MCF 10A (cell line): Measurements from ENCODE around the gene PLEKHG1. TPM values are rescaled to one million over a fixed set of nuclear protein-coding genes. Genes with fewer than 3 reads are reported as not detected.

Experiments
- BruUV-seq: library from RNA; stranded (reverse); fragments of 400-500 nt; replicated peaks from 2 replicates; lab custom pipeline; 2021; lab: Mats Ljungman, UMichigan
- CTCF ChIA-PET: fragments of 300-600 bp; sonication (Branson Sonifier 250); formaldehyde crosslinking; extraction: SDS; loops from one replicate; lab custom pipeline; 2021; ENCODE audit warnings: antibody characterized with exemption, inconsistent platforms; lab: Yijun Ruan, JAX
- POLR2A ChIA-PET: fragments of 300-600, 350-650 bp; sonication (Branson Sonifier 250); formaldehyde crosslinking; extraction: SDS; loops from one replicate; lab custom pipeline; 2020; ENCODE audit warnings: antibody characterized with exemption, inconsistent platforms; lab: Yijun Ruan, JAX
- DNase-seq: peaks from one replicate; pipeline ENCODE4 v3.0.0-alpha.2; 2018; ENCODE audit not compliant: unreplicated experiment
- H3K27ac Mint-ChIP-seq: one replicate; pipeline ENCODE4 v1.8.0; 2022; ENCODE audit warnings: mild to moderate bottlenecking, low read depth, mixed read lengths; ENCODE audit not compliant: unreplicated experiment
- H3K27me3 Mint-ChIP-seq: one replicate; pipeline ENCODE4 v1.8.0; 2022; ENCODE audit warnings: mixed read lengths; ENCODE audit not compliant: insufficient read depth, unreplicated experiment
- H3K36me3 Mint-ChIP-seq: one replicate; pipeline ENCODE4 v1.8.0; 2022; ENCODE audit warnings: mild to moderate bottlenecking, moderate library complexity, mixed read lengths; ENCODE audit not compliant: insufficient read depth, unreplicated experiment
- H3K4me1 Mint-ChIP-seq: one replicate; pipeline ENCODE4 v1.8.0; 2022; ENCODE audit warnings: mixed read lengths; ENCODE audit not compliant: insufficient read depth, unreplicated experiment
- H3K4me3 Mint-ChIP-seq: one replicate; pipeline ENCODE4 v1.8.0; 2022; ENCODE audit warnings: mild to moderate bottlenecking, moderate library complexity, mixed read lengths; ENCODE audit not compliant: unreplicated experiment
- H3K9me3 Mint-ChIP-seq: one replicate; pipeline ENCODE4 v1.8.0; 2022; ENCODE audit warnings: mixed read lengths; ENCODE audit not compliant: unreplicated experiment
- CTCF ChIP-seq: fragments of 200-600 bp; IDR thresholded peaks from one replicate; pipeline ENCODE4 v1.8.0; 2022; ENCODE audit warnings: antibody characterized with exemption, mild to moderate bottlenecking; ENCODE audit not compliant: unreplicated experiment
- intact Hi-C: fragments of 100-400 bp; cut with micrococcal nuclease; formaldehyde crosslinking; loops from 2 replicates; pipeline ENCODE4 v1.14.1; 2022
- total RNA-seq: library from RNA; stranded (reverse); gene quantifications from 2 replicates; pipeline ENCODE4 v1.2.3, GENCODE V29; 2022

PLEKHG1 gene
- total RNA-seq, 1 experiment from 2014 or later, result 11.6 TPM

- Mint-ChIP-seq H3K27ac (no peak overlapping the region), H3K9me3 (no peaks in the 10 kb centered on the region), H3K27me3 (no peaks in the 10 kb centered on the region), H3K36me3 (no peaks in the 10 kb centered on the region), H3K4me3 (no peak overlapping the region), H3K4me1 (no peaks in the 10 kb centered on the region)
- POLR2A ChIA-PET, result interaction anchor here (1.0 kb wide), 1 partner anchor 15 kb away, joined by 3 read pairs; no protein-coding TSS in a partner anchor
- DNase-seq, result no peak
- TF ChIP-seq CTCF, result no peak
- no TSS peak for BruUV-seq
- CTCF ChIA-PET, result interaction anchor here (0.6 to 3.3 kb wide), 4 partner anchors 13 to 485 kb away, joined by 3 to 14 read pairs (median 7); no protein-coding TSS in a partner anchor
- intact Hi-C loops, result no loop called here
These were observed 3.5 kb downstream of the PLEKHG1 start for GRCh38 chr6:150603176-150603575.

- Mint-ChIP-seq H3K9me3 (no peaks in the 10 kb centered on the region), H3K4me3 (no peak overlapping the region), H3K36me3 (no peaks in the 10 kb centered on the region), H3K27ac (no peak overlapping the region), H3K4me1 (no peaks in the 10 kb centered on the region), H3K27me3 (no peaks in the 10 kb centered on the region)
- DNase-seq, result no peak
- ChIA-PET CTCF (interaction anchor here (0.7 to 2.8 kb wide), 2 partner anchors 28 to 186 kb away, joined by 3 to 14 read pairs; no protein-coding TSS in a partner anchor), POLR2A (no interaction called here)
- no TSS peak for BruUV-seq
- intact Hi-C loops, result no loop called here
- no peak for TF ChIP-seq CTCF
These were observed 4.8 kb downstream of the PLEKHG1 start for GRCh38 chr6:150604467-150604866.

GRCh38 chr6:150605333-150605732 lies 5.6 kb downstream of the PLEKHG1 start:
- Mint-ChIP-seq H3K27me3 (no peaks in the 10 kb centered on the region), H3K4me3 (no peak overlapping the region), H3K36me3 (no peaks in the 10 kb centered on the region), H3K9me3 (no peaks in the 10 kb centered on the region), H3K27ac (no peak overlapping the region), H3K4me1 (no peaks in the 10 kb centered on the region)
- POLR2A ChIA-PET, result interaction anchor here (0.9 kb wide), 1 partner anchor 70 kb away, joined by 3 read pairs; no protein-coding TSS in a partner anchor
- intact Hi-C loops, result no loop called here
- TF ChIP-seq CTCF, result no peak
- CTCF ChIA-PET, result interaction anchor here (0.7 kb wide), 1 partner anchor 176 kb away, joined by 3 read pairs; no protein-coding TSS in a partner anchor
- BruUV-seq, result no TSS peak
- DNase-seq, result no peak

GRCh38 chr6:150606168-150606591 lies 6.5 kb downstream of the PLEKHG1 start:
- no TSS peak for BruUV-seq
- DNase-seq, result no peak
- H3K4me1 Mint-ChIP-seq, result no peaks in the 10 kb centered on the region
- POLR2A ChIA-PET, result interaction anchor here (0.8 to 1.0 kb wide), 3 partner anchors 12 to 189 kb away, joined by 3 to 4 read pairs (median 3); no protein-coding TSS in a partner anchor
- H3K27ac Mint-ChIP-seq, result no peak overlapping the region
- no peaks in the 10 kb centered on the region for H3K36me3 Mint-ChIP-seq
- no peaks in the 10 kb centered on the region for H3K9me3 Mint-ChIP-seq
- H3K27me3 Mint-ChIP-seq, result no peaks in the 10 kb centered on the region
- no peak overlapping the region for H3K4me3 Mint-ChIP-seq
- TF ChIP-seq CTCF, result no peak
- intact Hi-C loops, result no loop called here
- CTCF ChIA-PET, result interaction anchor here (0.8 to 0.9 kb wide), 2 partner anchors 23 to 187 kb away, joined by 4 read pairs; no protein-coding TSS in a partner anchor
